Upper lobe of left lung (tissue), 6 donors: ENCODE results near the gene NBEAL1. TPM values are rescaled to one million over a fixed set of nuclear protein-coding genes. Genes with fewer than 3 reads are reported as not detected.
"Not testable (repeated sequence)": the region's sequence is repeated elsewhere in the genome, so short reads cannot be mapped to it uniquely, and the experiment has no call there.

ENCODE experiments used
- ATAC-seq, 2 donors: fragments of 200-7000 bp; cut with Tn5 transposase; one replicate each; pipeline ENCODE4 v1.9.1; 2022; ENCODE audit warnings: mild to moderate bottlenecking in 2 of 2, moderate library complexity in 2 of 2; ENCODE audit not compliant: low FRiP score in 2 of 2
- DNase-seq, 2 donors: peaks; one replicate each; pipeline ENCODE4 v3.0.0-alpha.2; 2019 to 2020
- H3K27ac ChIP-seq, 4 donors: fragments of 200-600 bp; sonication (generic); one replicate each; pipeline ENCODE4 v1.5.1; 2016 to 2019
- H3K27me3 ChIP-seq, 4 donors: fragments of 200-600 bp; sonication (generic); one replicate each; pipeline ENCODE4 v1.5.1; 2017 to 2019
- H3K36me3 ChIP-seq, 4 donors: fragments of 200-600 bp; sonication (generic); one replicate each; pipeline ENCODE4 v1.5.1; 2016 to 2019
- H3K4me1 ChIP-seq, 4 donors: fragments of 200-600 bp; sonication (generic); one replicate each; pipeline ENCODE4 v1.5.1; 2018 to 2019
- H3K4me3 ChIP-seq, 4 donors: fragments of 200-600 bp; sonication (generic); one replicate each; pipeline ENCODE4 v1.5.1; 2017 to 2019; ENCODE audit warnings: mild to moderate bottlenecking in 2 of 4, moderate library complexity in 1 of 4
- H3K9me3 ChIP-seq, 4 donors: fragments of 200-600 bp; sonication (generic); one replicate each; pipeline ENCODE4 v1.5.1; 2018 to 2019
- EP300 ChIP-seq, 4 donors: sonication (generic); formaldehyde crosslinking; IDR thresholded peaks; one replicate each; pipeline ENCODE4 v1.5.1; 2017; ENCODE audit warnings: antibody characterized with exemption in 4 of 4, control low read depth in 2 of 4
- POLR2A ChIP-seq, 4 donors: fragments of 450-650 bp; IDR thresholded peaks; one replicate each; pipeline ENCODE4 v1.5.1; 2016 to 2017; ENCODE audit warnings: antibody characterized with exemption in 4 of 4, mild to moderate bottlenecking in 2 of 4
- POLR2AphosphoS5 ChIP-seq, 2 donors: sonication (generic); formaldehyde crosslinking; IDR thresholded peaks; one replicate each; pipeline ENCODE4 v1.5.1; 2017; ENCODE audit warnings: antibody characterized with exemption in 2 of 2
- WGBS, 2 donors: methylation state at CpG; one replicate each; pipeline ENCODE4 v1.1.5; 2017 to 2018; 5-methylcytosine and 5-hydroxymethylcytosine counted together
- total RNA-seq, 6 donors: library from RNA; depleted of rRNA in 4 of 6; stranded (reverse); fragments of >200 nt in 4 of 6; gene quantifications; one replicate each; pipeline versions ENCODE4 v1.1.0 to v1.2.1, GENCODE V29; 2016 to 2021
- TF ChIP-seq, protein P1 (sequence below), 6 experiments: fragments of 450-650 bp in 4 of 6; fragments of 200-600 bp in 2 of 6; sonication (generic) in 2 of 6; IDR thresholded peaks; one replicate each; pipeline ENCODE4 v1.5.1; 2016 to 2019; ENCODE audit warnings: antibody characterized with exemption in 6 of 6
- donor health status: DM: no; HTN: no; CAD: no; lungs with moderate emphysema.
- donor health status: DM: no; HTN: yes; CAD: no; lungs with severe emphysema.

The NBEAL1 gene
- total RNA-seq, 6 donors from 2014 or later: 37.0 to 92.2 (median 64.9) TPM

DNA sequence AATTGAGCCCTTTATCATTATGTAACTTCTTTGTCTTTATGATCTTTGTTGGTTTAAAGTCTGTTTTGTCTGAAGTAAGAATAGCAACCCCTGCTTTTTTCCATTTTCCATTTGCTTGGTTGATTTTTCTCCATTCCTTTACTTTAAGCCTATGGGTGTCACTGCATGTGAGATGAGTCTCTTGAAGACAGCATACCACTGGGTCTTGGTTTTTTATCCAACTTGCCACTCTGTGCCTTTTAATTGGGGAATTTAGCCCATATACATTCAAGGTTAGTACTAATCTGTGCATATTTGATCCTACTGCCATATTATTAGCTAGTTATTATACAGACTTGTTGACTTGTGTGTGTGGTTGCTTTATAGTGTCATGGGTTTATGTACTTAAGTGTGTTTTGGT lies 89.6 kb downstream of the NBEAL1 start:
- H3K9me3 ChIP-seq: peaks cover 0 to 15% (median 8%) of the 10 kb centered on the region in 4 donors
- peaks cover 0 to 3% (median 0%) of the 10 kb centered on the region in 4 donors for H3K4me1 ChIP-seq
- H3K27ac ChIP-seq: no peak overlapping the region
- TF ChIP-seq POLR2AphosphoS5 (IDR thresholded peaks at IDR 0.05): no peak
- TF ChIP-seq, protein P1, sequence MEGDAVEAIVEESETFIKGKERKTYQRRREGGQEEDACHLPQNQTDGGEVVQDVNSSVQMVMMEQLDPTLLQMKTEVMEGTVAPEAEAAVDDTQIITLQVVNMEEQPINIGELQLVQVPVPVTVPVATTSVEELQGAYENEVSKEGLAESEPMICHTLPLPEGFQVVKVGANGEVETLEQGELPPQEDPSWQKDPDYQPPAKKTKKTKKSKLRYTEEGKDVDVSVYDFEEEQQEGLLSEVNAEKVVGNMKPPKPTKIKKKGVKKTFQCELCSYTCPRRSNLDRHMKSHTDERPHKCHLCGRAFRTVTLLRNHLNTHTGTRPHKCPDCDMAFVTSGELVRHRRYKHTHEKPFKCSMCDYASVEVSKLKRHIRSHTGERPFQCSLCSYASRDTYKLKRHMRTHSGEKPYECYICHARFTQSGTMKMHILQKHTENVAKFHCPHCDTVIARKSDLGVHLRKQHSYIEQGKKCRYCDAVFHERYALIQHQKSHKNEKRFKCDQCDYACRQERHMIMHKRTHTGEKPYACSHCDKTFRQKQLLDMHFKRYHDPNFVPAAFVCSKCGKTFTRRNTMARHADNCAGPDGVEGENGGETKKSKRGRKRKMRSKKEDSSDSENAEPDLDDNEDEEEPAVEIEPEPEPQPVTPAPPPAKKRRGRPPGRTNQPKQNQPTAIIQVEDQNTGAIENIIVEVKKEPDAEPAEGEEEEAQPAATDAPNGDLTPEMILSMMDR (IDR thresholded peaks at IDR 0.05): no peak
- TF ChIP-seq POLR2A (IDR thresholded peaks at IDR 0.05): no peak
- TF ChIP-seq EP300 (IDR thresholded peaks at IDR 0.05): no peak
- ATAC-seq: no peak
- DNase-seq: no peak
- H3K4me3 ChIP-seq: no peak overlapping the region
- H3K27me3 ChIP-seq: no peaks in the 10 kb centered on the region
- peaks cover 0 to 57% (median 17%) of the 10 kb centered on the region in 4 donors for H3K36me3 ChIP-seq

DNA sequence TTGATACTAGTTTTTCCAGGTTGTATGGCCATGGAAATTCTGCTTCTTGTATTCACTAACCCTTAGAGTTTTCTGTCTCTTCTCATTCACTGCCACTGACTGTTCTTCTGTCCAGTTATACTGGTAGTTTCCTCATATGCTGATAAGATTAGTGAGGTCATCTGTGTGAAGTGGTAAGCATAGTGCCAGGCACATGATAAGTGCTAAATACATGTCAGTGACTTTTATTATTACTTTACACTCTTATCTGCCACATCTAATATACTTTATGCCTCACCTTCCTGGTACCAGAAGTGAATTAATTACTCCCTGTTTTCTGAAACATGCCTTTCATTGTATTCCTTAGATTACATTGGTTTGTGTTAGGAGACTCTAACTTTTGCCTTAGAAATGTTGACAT lies 91.3 kb downstream of the NBEAL1 start:
- H3K4me3 ChIP-seq: no peak overlapping the region
- ATAC-seq: no peak
- DNase-seq: no peak
- no peak overlapping the region for H3K27ac ChIP-seq
- H3K4me1 ChIP-seq: peaks cover 0 to 3% (median 0%) of the 10 kb centered on the region in 4 donors
- H3K27me3 ChIP-seq: no peaks in the 10 kb centered on the region
- peaks cover 0 to 15% (median 8%) of the 10 kb centered on the region in 4 donors for H3K9me3 ChIP-seq
- TF ChIP-seq, protein P1 (IDR thresholded peaks at IDR 0.05): no peak
- TF ChIP-seq POLR2A (IDR thresholded peaks at IDR 0.05) (no peak), POLR2AphosphoS5 (IDR thresholded peaks at IDR 0.05) (no peak), EP300 (IDR thresholded peaks at IDR 0.05) (peak in 1 of 4 donors; percentile 17)
- H3K36me3 ChIP-seq: peaks cover 0 to 65% (median 18%) of the 10 kb centered on the region in 4 donors

DNA sequence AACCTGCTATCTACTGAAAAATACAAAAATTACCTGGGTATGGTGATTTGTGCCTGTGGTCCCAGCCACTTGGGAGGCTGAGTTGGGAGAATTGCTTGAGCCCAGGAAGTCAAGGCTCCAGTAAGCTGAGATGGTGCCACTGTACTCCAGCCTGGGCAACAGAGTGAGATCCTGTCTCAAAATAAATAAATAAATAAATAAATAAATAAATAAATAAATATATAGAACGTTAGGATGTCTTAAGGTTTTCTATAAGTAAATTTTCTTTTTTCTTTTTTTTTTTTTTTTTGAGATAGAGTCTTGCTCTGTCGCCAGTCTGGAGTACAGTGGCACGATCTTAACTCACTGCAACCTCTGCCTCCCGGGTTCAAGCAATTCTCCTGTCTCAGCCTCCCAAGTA lies 95.8 kb downstream of the NBEAL1 start:
- DNase-seq, H3K9me3 ChIP-seq, H3K4me3 ChIP-seq, ATAC-seq, H3K4me1 ChIP-seq, H3K27ac ChIP-seq, H3K27me3 ChIP-seq: not testable (repeated sequence)
- H3K36me3 ChIP-seq: peaks cover 4 to 77% (median 33%) of the 10 kb centered on the region in 4 donors
- WGBS, 2 donors: 68 to 75% methylated on average over 4 of the region's 4 CpGs

DNA sequence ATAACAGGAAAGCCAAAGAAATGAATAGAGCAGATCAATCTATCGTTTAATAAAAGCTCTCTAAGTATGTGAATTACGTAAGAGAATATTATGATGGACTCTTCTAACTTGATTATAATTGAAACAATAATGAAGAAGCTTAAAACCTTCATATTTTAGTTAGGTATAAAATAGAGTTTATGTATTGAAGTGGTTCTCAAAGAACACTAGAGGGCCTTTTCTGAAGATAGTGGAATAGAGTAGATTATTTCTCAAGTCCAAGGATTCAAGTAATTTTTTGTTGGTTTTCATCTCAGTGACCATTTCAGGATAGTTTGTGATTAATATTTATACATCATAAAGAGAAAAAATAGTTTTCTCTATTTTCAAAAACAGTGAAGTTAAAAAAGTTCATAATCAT lies 97.7 kb downstream of the NBEAL1 start:
- peaks cover 0 to 3% (median 0%) of the 10 kb centered on the region in 4 donors for H3K4me1 ChIP-seq
- H3K27ac ChIP-seq: no peak overlapping the region
- no peak for TF ChIP-seq POLR2A (IDR thresholded peaks at IDR 0.05)
- no peak for TF ChIP-seq EP300 (IDR thresholded peaks at IDR 0.05)
- no peak for TF ChIP-seq POLR2AphosphoS5 (IDR thresholded peaks at IDR 0.05)
- TF ChIP-seq, protein P1 (IDR thresholded peaks at IDR 0.05): no peak
- H3K4me3 ChIP-seq: no peak overlapping the region
- peaks cover 4 to 91% (median 41%) of the 10 kb centered on the region in 4 donors for H3K36me3 ChIP-seq
- ATAC-seq (no peak), DNase-seq (no peak)
- no peaks in the 10 kb centered on the region for H3K27me3 ChIP-seq
- WGBS, 2 donors: 91 to 97% methylated on average over 2 of the region's 2 CpGs
- H3K9me3 ChIP-seq: no peaks in the 10 kb centered on the region

DNA sequence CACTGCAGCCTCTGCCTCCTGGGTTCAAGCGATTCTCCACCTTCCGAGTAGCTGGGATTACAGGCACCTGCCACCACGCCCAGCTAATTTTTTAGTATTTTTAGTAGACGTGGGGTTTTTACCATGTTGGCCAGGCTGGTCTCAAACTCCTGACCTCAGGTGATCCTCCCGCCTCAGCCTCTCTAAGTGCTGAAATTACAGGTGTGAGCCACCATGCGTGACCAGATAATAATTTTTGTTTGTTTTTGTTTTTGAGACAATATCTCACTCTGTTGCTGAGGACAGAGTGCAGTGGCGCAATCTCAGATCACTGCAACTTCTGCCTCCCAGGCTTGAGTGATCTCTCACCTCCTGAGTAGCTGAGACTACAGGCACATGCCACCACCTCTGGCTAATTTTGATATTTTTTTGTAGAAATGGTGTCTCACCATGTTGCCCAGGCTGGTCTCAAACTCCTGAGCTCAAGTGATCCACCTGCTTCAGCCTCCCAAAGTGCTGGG lies 100.6 kb downstream of the NBEAL1 start:
- not testable (repeated sequence) for H3K27ac ChIP-seq, H3K4me3 ChIP-seq, DNase-seq, H3K27me3 ChIP-seq, ATAC-seq, H3K4me1 ChIP-seq, H3K9me3 ChIP-seq
- peaks cover 4 to 76% (median 32%) of the 10 kb centered on the region in 4 donors for H3K36me3 ChIP-seq
- WGBS, 2 donors: 93 to 94% methylated on average over 7 of the region's 7 CpGs

DNA sequence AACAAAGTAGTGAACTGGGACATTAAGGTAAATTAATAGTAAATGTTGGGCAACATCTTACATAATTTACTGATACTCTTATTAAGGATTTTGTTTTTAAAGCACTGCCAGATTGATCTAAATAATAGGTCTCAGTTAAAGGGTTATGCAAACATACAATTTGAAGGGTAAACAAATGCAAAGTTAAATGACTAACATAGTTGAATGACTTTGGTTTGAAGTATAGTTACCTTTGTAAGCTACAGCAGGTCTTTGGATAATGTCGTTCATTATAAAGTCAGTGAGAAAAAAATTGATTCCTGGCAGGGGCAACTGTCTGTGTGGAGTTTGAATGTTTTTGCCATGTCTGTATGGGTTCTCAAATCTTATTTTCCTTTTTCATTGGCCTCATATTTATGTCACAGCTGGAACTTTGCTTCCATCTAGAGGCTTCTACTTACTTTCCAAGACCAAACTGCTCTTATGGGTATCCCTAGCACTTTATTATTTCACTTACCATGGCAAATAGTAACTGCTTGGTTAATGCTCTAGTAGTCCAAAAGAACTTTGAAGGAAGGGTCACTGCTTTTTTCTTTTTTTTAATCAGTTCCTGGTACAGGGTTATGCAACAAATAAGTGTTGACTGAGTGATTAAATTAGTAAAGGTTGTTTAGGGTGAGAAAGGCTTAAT lies 107.8 kb downstream of the NBEAL1 start:
- Histone ChIP-seq H3K27me3 (no peaks in the 10 kb centered on the region), H3K9me3 (no peaks in the 10 kb centered on the region), H3K36me3 (peaks cover 0 to 64% (median 8%) of the 10 kb centered on the region in 4 donors), H3K27ac (no peak overlapping the region), H3K4me1 (peaks cover 0 to 3% (median 0%) of the 10 kb centered on the region in 4 donors), H3K4me3 (no peak overlapping the region)
- TF ChIP-seq, protein P1 (IDR thresholded peaks at IDR 0.05): peak in 2 of 6 experiments; percentile 20 to 27
- TF ChIP-seq POLR2A (IDR thresholded peaks at IDR 0.05) (no peak), POLR2AphosphoS5 (IDR thresholded peaks at IDR 0.05) (no peak), EP300 (IDR thresholded peaks at IDR 0.05) (peak in 1 of 4 donors; percentile 19)
- peak in 1 of 2 donors; percentile 26 for ATAC-seq
- no peak for DNase-seq
- 59% methylated on average over 1 of the region's 1 CpG for WGBS, 2 donors
